GM10248 (cell line): ENCODE data around the gene TEAD1.

Source experiments
- CTCF ChIA-PET: fragments of 300-600 bp; sonication (Branson Sonifier 250); formaldehyde crosslinking; extraction: SDS; loops from one replicate; lab custom pipeline; 2021; ENCODE audit warnings: antibody characterized with exemption; lab: Yijun Ruan, JAX
- POLR2A ChIA-PET: fragments of 350-650 bp; sonication (Branson Sonifier 250); formaldehyde crosslinking; extraction: SDS; loops from one replicate; lab custom pipeline; 2020; ENCODE audit warnings: antibody characterized with exemption; lab: Yijun Ruan, JAX
- DNase-seq: peaks from one replicate; pipeline ENCODE4 v3.0.0; 2012; ENCODE audit errors: extremely low spot score
- TF ChIP-seq, protein P1 (sequence below): IDR thresholded peaks from 2 replicates; pipeline ENCODE4 v1.5.1; 2012; ENCODE audit warnings: mild to moderate bottlenecking, low read depth; ENCODE audit errors: extremely low read depth, missing control alignments, control extremely low read depth

The TEAD1 gene

GRCh38 chr11:12901272-12901671 is 227.1 kb downstream of the TEAD1 start:
- ChIA-PET CTCF (interaction anchor here (1.0 to 3.3 kb wide), 4 partner anchors 9 to 302 kb away, joined by 3 to 8 read pairs (median 6); no protein-coding TSS in a partner anchor), POLR2A (no interaction called here)
- TF ChIP-seq, protein P1, sequence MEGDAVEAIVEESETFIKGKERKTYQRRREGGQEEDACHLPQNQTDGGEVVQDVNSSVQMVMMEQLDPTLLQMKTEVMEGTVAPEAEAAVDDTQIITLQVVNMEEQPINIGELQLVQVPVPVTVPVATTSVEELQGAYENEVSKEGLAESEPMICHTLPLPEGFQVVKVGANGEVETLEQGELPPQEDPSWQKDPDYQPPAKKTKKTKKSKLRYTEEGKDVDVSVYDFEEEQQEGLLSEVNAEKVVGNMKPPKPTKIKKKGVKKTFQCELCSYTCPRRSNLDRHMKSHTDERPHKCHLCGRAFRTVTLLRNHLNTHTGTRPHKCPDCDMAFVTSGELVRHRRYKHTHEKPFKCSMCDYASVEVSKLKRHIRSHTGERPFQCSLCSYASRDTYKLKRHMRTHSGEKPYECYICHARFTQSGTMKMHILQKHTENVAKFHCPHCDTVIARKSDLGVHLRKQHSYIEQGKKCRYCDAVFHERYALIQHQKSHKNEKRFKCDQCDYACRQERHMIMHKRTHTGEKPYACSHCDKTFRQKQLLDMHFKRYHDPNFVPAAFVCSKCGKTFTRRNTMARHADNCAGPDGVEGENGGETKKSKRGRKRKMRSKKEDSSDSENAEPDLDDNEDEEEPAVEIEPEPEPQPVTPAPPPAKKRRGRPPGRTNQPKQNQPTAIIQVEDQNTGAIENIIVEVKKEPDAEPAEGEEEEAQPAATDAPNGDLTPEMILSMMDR, result no peak
- DNase-seq, result no peak

DNA sequence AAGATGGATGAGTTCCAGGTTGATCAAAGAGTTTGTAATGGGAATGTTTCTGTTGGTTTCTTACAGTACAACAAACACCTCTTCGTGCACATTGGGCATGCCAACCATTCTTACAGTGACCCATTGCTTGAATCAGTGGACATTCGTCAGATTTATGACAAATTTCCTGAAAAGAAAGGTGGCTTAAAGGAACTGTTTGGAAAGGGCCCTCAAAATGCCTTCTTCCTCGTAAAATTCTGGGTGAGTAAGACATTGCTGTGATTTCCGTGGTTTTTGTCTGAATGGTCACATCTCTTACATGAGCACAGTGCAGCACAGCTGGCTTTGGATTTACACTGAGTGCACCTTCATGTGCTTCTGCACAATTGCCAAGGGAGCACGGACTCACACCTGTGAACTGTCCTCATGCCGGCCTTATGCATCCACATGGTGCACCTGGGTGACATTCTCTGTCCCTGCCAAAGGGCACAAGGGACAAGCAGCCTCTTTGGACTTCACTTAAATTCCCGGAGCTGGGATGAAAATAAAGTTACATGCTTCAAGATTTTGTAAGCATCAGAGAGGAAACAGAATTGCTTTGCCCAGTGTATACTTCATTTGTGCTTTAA is 227.8 kb downstream of the TEAD1 start:
- TF ChIP-seq, protein P1, result no peak
- CTCF ChIA-PET, result interaction anchor here (0.8 to 3.3 kb wide), 7 partner anchors 9 to 621 kb away, joined by 3 to 8 read pairs (median 5); no protein-coding TSS in a partner anchor
- POLR2A ChIA-PET, result no interaction called here
- DNase-seq, result no peak

DNA sequence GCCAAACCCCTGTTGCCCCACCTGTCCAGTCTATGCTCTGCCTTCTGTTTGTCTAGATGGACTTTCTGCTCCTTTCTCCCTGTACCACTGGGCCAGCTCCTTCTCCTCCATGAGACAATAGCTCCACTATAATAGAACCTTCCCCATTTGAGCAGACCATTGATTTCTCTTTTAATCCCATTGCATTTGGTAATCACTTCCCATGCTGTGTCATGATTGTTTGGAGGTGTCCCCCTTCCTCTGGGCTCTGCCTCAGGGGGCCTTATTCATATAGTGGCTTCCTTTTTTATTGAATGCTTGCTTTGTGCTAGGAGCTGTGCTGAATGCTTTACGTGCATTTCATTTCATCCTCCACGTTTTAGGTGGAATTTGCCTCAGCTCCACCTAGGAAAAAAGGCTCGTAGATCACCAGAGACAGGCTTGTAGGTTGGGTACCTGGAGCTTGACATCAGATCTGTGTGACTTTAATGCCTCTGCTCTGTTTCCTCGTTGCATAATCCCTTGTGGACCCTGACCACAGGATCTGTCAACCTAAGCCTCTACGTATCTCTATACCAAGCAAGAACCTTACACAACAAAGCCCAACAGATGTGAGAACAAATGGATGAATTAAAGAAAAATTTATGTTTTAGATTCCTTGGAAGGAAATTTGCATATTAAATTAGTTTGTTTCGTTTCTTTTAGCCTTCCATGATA is 228.7 kb downstream of the TEAD1 start:
- ChIA-PET CTCF (interaction anchor here (0.8 to 3.3 kb wide), 5 partner anchors 10 to 622 kb away, joined by 3 to 8 read pairs (median 3); no protein-coding TSS in a partner anchor), POLR2A (no interaction called here)
- DNase-seq, result no peak
- TF ChIP-seq, protein P1, result no peak

- DNase-seq, result no peak
- ChIA-PET POLR2A (no interaction called here), CTCF (interaction anchor here (0.9 to 1.5 kb wide), 3 partner anchors 21 to 574 kb away, joined by 3 read pairs; no protein-coding TSS in a partner anchor)
- TF ChIP-seq, protein P1, result no peak
These were observed 231.2 kb downstream of the TEAD1 start for GRCh38 chr11:12905435-12905834.

DNA sequence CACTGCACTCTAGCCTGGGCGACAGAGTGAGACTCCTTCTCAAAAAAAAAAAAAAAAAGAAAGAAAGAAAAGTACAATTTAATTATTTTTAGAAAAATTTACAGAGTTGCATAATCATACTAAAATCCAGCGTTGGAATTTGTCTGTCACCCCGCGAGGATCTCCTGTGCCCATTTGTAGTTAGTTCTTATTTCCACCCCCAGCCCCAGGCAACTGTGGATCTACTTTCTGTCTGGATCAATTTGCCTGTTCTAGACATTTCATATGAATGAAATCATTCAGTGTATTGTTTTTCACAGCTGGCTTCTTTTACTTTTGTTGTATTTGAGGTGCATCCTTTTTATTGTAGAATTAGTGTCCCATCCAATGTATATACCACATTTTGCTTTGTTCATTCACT is 232.3 kb downstream of the TEAD1 start:
- POLR2A ChIA-PET, result no interaction called here
- DNase-seq, result no peak
- TF ChIP-seq, protein P1, result no peak
- CTCF ChIA-PET, result no interaction called here

- CTCF ChIA-PET, result interaction anchor here (1.1 kb wide), 1 partner anchor 579 kb away, joined by 3 read pairs; no protein-coding TSS in a partner anchor
- POLR2A ChIA-PET, result no interaction called here
- TF ChIP-seq, protein P1, result no peak
- no peak for DNase-seq
These were observed 235.7 kb downstream of the TEAD1 start for GRCh38 chr11:12909879-12910278.
